Keratinocyte (primary cell): ENCODE measurements around the gene NIM1K. TPM values are rescaled to one million over a fixed set of nuclear protein-coding genes. Genes with fewer than 3 reads are reported as not detected.
"Not testable (repeated sequence)": the region's sequence is repeated elsewhere in the genome, so short reads cannot be mapped to it uniquely, and the experiment has no call there.

Experiments
- DNase-seq: peaks from one replicate; pipeline ENCODE4 v3.0.0-alpha.2; 2011; ENCODE audit warnings: low read depth, missing footprints, low spot score
- FAIRE-seq: peaks from 2 replicates; lab custom pipeline; 2011; peaks lifted over from hg19 to GRCh38; lab: Jason Lieb, UNC
- H2AFZ ChIP-seq: 2 replicates; pipeline ENCODE4 v1.6.0; 2012; ENCODE audit warnings: low read length, control low read depth, inconsistent platforms; ENCODE audit not compliant: control insufficient read depth
- H3K27ac ChIP-seq: 2 replicates; pipeline ENCODE4 v1.5.1; 2011; ENCODE audit warnings: low read length; ENCODE audit not compliant: control insufficient read depth, insufficient read depth
- H3K27me3 ChIP-seq: 3 replicates; pipeline ENCODE4 v1.6.0; 2011; ENCODE audit warnings: low read length; ENCODE audit not compliant: control insufficient read depth, insufficient read depth; ENCODE audit errors: extremely low read depth
- H3K36me3 ChIP-seq, 2 experiments: 2 replicates in 1 of 2; 3 replicates in 1 of 2; pipeline ENCODE4 v1.5.1; 2011; ENCODE audit warnings: low read length in 2 of 2, mild to moderate bottlenecking in 1 of 2; ENCODE audit not compliant: control insufficient read depth in 2 of 2, insufficient read depth in 2 of 2; ENCODE audit errors: extremely low read depth in 1 of 2
- H3K4me1 ChIP-seq: 3 replicates; pipeline ENCODE4 v1.5.1; 2011; ENCODE audit warnings: low read length; ENCODE audit not compliant: control insufficient read depth, insufficient read depth; ENCODE audit errors: extremely low read depth
- H3K4me2 ChIP-seq: 3 replicates; pipeline ENCODE4 v1.6.0; 2011; ENCODE audit warnings: low read depth, low read length; ENCODE audit not compliant: control insufficient read depth, insufficient read depth; ENCODE audit errors: extremely low read depth
- H3K4me3 ChIP-seq, 3 experiments: fragments of 200-600 bp in 1 of 3; sonication (generic) in 1 of 3; 2 replicates in 2 of 3; 3 replicates in 1 of 3; pipeline ENCODE4 v1.5.1; 2011 to 2016; ENCODE audit warnings: low read length in 3 of 3, mild to moderate bottlenecking in 3 of 3, control low read depth in 2 of 3, inconsistent platforms in 1 of 3, low read depth in 1 of 3, mixed read lengths in 1 of 3, mixed run types in 1 of 3, moderate library complexity in 1 of 3; ENCODE audit not compliant: control insufficient read depth in 2 of 3, insufficient read depth in 2 of 3; ENCODE audit errors: extremely low read depth in 1 of 3
- H3K79me2 ChIP-seq: 2 replicates; pipeline ENCODE4 v1.6.0; 2012; ENCODE audit warnings: low read length; ENCODE audit not compliant: control insufficient read depth, insufficient read depth
- H3K9ac ChIP-seq: 3 replicates; pipeline ENCODE4 v1.6.0; 2011; ENCODE audit warnings: low read length; ENCODE audit not compliant: control insufficient read depth, insufficient read depth; ENCODE audit errors: extremely low read depth
- H3K9me1 ChIP-seq: 3 replicates; pipeline ENCODE4 v1.6.0; 2011; ENCODE audit warnings: low read length; ENCODE audit not compliant: control insufficient read depth, insufficient read depth; ENCODE audit errors: extremely low read depth
- H3K9me3 ChIP-seq: 2 replicates; pipeline ENCODE4 v1.5.1; 2012; ENCODE audit warnings: low read depth, low read length; ENCODE audit not compliant: control insufficient read depth
- H4K20me1 ChIP-seq: 3 replicates; pipeline ENCODE4 v1.6.0; 2011; ENCODE audit warnings: low read length; ENCODE audit not compliant: control insufficient read depth, insufficient read depth; ENCODE audit errors: extremely low read depth
- EZH2 ChIP-seq: IDR thresholded peaks from one replicate; pipeline ENCODE4 v1.6.1; 2012; ENCODE audit warnings: inconsistent platforms, mild to moderate bottlenecking, low read length, moderate library complexity
- dilution Hi-C: fragments of 300-500 bp; cut with MboI; formaldehyde crosslinking; loops from one replicate; pipeline ENCODE4 v1.7.0; 2020; ENCODE audit warnings: low sequenced_read_pairs; ENCODE audit not compliant: extremely low pct_ligation_motif_present
- polyA plus RNA-seq, 5 experiments: library from polyadenylated mRNA; depleted of rRNA in 3 of 5; stranded (reverse) in 3 of 5; stranded (forward) in 1 of 5; unstranded in 1 of 5; fragments of >200 nt; gene quantifications; 1 replicate in 1 of 5; 2 replicates in 3 of 5; 3 replicates in 1 of 5; pipeline versions ENCODE4 v1.2.1 to v1.2.3, GENCODE V29; 2011 to 2012; ENCODE audit warnings: missing spikeins in 2 of 5, low read depth in 1 of 5, low replicate concordance in 1 of 5
- TF ChIP-seq, protein P1 (sequence below), 3 experiments: IDR thresholded peaks in 1 of 3; conservative IDR thresholded peaks in 1 of 3; optimal IDR thresholded peaks in 1 of 3; 2 replicates in 2 of 3; 3 replicates in 1 of 3; pipeline versions ENCODE3 to v1.5.1; 2011; ENCODE audit warnings: low read length in 3 of 3, mild to moderate bottlenecking in 3 of 3, moderate library complexity in 2 of 3, control low read depth in 1 of 3, inconsistent platforms in 1 of 3; ENCODE audit not compliant: insufficient read depth in 2 of 3; ENCODE audit errors: extremely low read depth in 1 of 3

The NIM1K gene
- polyA plus RNA-seq, 1 donor (not counting 4 experiments of a cell fraction or from before 2014, with no cell fraction given) = 0.07 TPM

DNA sequence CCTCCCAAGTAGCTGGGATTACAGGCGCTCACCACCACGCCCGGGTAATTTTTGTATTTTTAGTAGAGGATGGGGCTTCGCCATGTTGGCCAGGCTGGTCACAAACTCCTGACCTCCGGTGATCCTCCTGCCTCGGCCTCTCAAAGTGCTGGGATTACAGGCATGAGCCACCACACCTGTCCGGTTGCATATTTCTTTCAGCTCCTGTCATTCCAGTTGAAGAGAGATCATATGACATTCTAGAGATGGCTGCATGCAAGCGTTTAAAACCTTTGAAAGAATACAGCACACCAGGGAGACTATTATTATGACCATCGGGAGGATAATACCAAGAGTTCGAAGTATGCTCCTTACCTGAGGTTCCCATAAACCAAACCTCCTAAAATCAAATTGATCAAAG lies 9.6 kb upstream of the NIM1K start:
- Histone ChIP-seq H3K9me1 (no peaks in the 10 kb centered on the region), H3K4me3 (no peak overlapping the region), H2AFZ (no peak overlapping the region), H3K9me3 (no peaks in the 10 kb centered on the region), H4K20me1 (no peaks in the 10 kb centered on the region), H3K27ac (no peak overlapping the region), H3K36me3 (no peaks in the 10 kb centered on the region), H3K27me3 (no peaks in the 10 kb centered on the region), H3K79me2 (no peaks in the 10 kb centered on the region), H3K4me1 (no peaks in the 10 kb centered on the region), H3K4me2 (no peak overlapping the region), H3K9ac (no peak overlapping the region)
- FAIRE-seq = no peak
- no peak for DNase-seq
- TF ChIP-seq EZH2 = no peak
- TF ChIP-seq, protein P1, sequence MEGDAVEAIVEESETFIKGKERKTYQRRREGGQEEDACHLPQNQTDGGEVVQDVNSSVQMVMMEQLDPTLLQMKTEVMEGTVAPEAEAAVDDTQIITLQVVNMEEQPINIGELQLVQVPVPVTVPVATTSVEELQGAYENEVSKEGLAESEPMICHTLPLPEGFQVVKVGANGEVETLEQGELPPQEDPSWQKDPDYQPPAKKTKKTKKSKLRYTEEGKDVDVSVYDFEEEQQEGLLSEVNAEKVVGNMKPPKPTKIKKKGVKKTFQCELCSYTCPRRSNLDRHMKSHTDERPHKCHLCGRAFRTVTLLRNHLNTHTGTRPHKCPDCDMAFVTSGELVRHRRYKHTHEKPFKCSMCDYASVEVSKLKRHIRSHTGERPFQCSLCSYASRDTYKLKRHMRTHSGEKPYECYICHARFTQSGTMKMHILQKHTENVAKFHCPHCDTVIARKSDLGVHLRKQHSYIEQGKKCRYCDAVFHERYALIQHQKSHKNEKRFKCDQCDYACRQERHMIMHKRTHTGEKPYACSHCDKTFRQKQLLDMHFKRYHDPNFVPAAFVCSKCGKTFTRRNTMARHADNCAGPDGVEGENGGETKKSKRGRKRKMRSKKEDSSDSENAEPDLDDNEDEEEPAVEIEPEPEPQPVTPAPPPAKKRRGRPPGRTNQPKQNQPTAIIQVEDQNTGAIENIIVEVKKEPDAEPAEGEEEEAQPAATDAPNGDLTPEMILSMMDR (optimal IDR thresholded peaks at IDR 0.05 in 1 of 3, IDR thresholded peaks at IDR 0.05 in 1 of 3, conservative IDR thresholded peaks at IDR 0.05 in 1 of 3; ENCODE audit: extremely low read depth in 1 of 3, insufficient read depth in 2 of 3, low read length in 3 of 3) = no peak
- dilution Hi-C loops = no loop called here

- H3K9me1 ChIP-seq, H3K4me2 ChIP-seq, H3K4me3 ChIP-seq, H3K36me3 ChIP-seq, H3K9ac ChIP-seq, DNase-seq, FAIRE-seq, H3K27me3 ChIP-seq, H3K4me1 ChIP-seq, H3K27ac ChIP-seq, H2AFZ ChIP-seq, H3K79me2 ChIP-seq, H3K9me3 ChIP-seq, H4K20me1 ChIP-seq, dilution Hi-C loops: not testable (repeated sequence)
Measured at GRCh38 chr5:43183101-43183500, 8.9 kb upstream of the NIM1K start.
